ENCODE data around the gene TCHHL1.
A peak's percentile ranks its signal among the peaks of the same experiment; 100 is the strongest.

TCHHL1 gene

DNA sequence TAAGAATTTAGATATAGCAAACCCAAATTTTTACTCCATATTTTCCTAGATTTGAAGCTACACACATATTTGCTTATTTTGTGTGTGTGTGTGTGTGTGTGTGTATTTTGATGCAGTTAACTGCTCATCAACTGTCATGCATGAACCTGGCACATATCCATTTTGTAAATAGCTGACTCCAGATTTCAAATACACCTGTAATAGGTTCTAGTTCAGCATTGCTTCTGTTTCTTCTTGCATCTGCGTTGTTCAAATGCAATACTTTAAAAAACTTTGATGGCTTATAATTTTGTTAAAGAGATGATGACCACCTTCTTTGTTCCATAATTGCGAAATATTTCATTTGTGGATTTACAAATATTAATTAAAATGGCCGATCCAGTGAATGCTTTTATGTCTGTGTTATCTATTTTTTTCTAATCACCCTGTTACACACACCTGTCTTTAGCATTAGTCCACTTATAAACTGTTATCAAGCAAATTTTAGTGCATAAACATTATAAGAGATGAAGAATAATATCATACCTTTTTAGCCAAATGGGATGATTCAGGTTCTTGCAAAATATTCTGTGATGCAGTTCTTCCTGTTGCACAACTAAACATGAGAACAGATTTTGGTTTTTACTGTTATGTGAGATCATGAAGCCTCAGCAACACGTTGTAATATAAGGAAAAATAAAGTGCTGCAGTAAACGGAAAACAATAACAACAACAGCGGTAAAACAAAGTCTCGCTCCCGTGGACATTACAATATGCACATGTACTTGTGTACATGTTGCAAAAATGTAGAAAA lies 39.4 kb downstream of the TCHHL1 start:
- H3K4me1 ChIP-seq (ENCODE audit: low read length) = peaks cover 16% of the 10 kb centered on the region
- H3K27ac ChIP-seq (ENCODE audit: low read length) = no peak overlapping the region
- H4K20me1 ChIP-seq (ENCODE audit: insufficient read depth, low read length) = no peaks in the 10 kb centered on the region
- H3K36me3 ChIP-seq (replicated peaks; ENCODE audit: low read depth, low read length) = no peaks in the 10 kb centered on the region
- H3K9ac ChIP-seq (ENCODE audit: low read length) = no peak overlapping the region
- no peak for TF ChIP-seq EZH2phosphoT487 (IDR thresholded peaks at IDR 0.05; ENCODE audit: low read depth)
- TF ChIP-seq, protein P1, sequence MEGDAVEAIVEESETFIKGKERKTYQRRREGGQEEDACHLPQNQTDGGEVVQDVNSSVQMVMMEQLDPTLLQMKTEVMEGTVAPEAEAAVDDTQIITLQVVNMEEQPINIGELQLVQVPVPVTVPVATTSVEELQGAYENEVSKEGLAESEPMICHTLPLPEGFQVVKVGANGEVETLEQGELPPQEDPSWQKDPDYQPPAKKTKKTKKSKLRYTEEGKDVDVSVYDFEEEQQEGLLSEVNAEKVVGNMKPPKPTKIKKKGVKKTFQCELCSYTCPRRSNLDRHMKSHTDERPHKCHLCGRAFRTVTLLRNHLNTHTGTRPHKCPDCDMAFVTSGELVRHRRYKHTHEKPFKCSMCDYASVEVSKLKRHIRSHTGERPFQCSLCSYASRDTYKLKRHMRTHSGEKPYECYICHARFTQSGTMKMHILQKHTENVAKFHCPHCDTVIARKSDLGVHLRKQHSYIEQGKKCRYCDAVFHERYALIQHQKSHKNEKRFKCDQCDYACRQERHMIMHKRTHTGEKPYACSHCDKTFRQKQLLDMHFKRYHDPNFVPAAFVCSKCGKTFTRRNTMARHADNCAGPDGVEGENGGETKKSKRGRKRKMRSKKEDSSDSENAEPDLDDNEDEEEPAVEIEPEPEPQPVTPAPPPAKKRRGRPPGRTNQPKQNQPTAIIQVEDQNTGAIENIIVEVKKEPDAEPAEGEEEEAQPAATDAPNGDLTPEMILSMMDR (IDR thresholded peaks at IDR 0.05; ENCODE audit: low read depth, low read length) = no peak
- H3K79me2 ChIP-seq (ENCODE audit: low read length) = no peaks in the 10 kb centered on the region
- no peaks in the 10 kb centered on the region for H3K9me3 ChIP-seq (ENCODE audit: insufficient read depth, low read length)
- H3K4me3 ChIP-seq (ENCODE audit: low read length) = no peak overlapping the region
- peaks cover 36% of the 10 kb centered on the region for H3K27me3 ChIP-seq (ENCODE audit: low read depth, low read length)
- H3K4me2 ChIP-seq (ENCODE audit: low read length) = no peak overlapping the region
- no peak overlapping the region for H2AFZ ChIP-seq (ENCODE audit: low read depth, low read length)

- TF ChIP-seq EZH2phosphoT487 (IDR thresholded peaks at IDR 0.05; ENCODE audit: low read depth) = no peak
- TF ChIP-seq, protein P1 (IDR thresholded peaks at IDR 0.05; ENCODE audit: low read depth, low read length) = no peak
- Histone ChIP-seq H2AFZ (ENCODE audit: low read depth, low read length) (peak overlapping the region; percentile 99), H3K4me1 (ENCODE audit: low read length) (peaks cover 16% of the 10 kb centered on the region), H3K27ac (ENCODE audit: low read length) (peak overlapping the region; percentile 80), H3K27me3 (ENCODE audit: low read depth, low read length) (peaks cover 26% of the 10 kb centered on the region), H3K36me3 (replicated peaks; ENCODE audit: low read depth, low read length) (no peaks in the 10 kb centered on the region), H4K20me1 (ENCODE audit: insufficient read depth, low read length) (no peaks in the 10 kb centered on the region), H3K9ac (ENCODE audit: low read length) (peak overlapping the region; percentile 66), H3K79me2 (ENCODE audit: low read length) (no peaks in the 10 kb centered on the region), H3K4me3 (ENCODE audit: low read length) (peak overlapping the region; percentile 66), H3K9me3 (ENCODE audit: insufficient read depth, low read length) (no peaks in the 10 kb centered on the region), H3K4me2 (ENCODE audit: low read length) (peak overlapping the region; percentile 81)
Observed at GRCh38 chr1:152048416-152049009, 40.4 kb downstream of the TCHHL1 start.

GRCh38 chr1:152047730-152048415 lies 41.0 kb downstream of the TCHHL1 start:
- Histone ChIP-seq H3K79me2 (ENCODE audit: low read length) (no peaks in the 10 kb centered on the region), H3K36me3 (replicated peaks; ENCODE audit: low read depth, low read length) (no peaks in the 10 kb centered on the region), H3K27me3 (ENCODE audit: low read depth, low read length) (peaks cover 20% of the 10 kb centered on the region), H3K9ac (ENCODE audit: low read length) (peak overlapping the region; percentile 66), H3K4me2 (ENCODE audit: low read length) (peak overlapping the region; percentile 81), H3K4me3 (ENCODE audit: low read length) (peak overlapping the region; percentile 66), H2AFZ (ENCODE audit: low read depth, low read length) (peak overlapping the region; percentile 99), H4K20me1 (ENCODE audit: insufficient read depth, low read length) (no peaks in the 10 kb centered on the region), H3K9me3 (ENCODE audit: insufficient read depth, low read length) (no peaks in the 10 kb centered on the region), H3K4me1 (ENCODE audit: low read length) (peaks cover 16% of the 10 kb centered on the region), H3K27ac (ENCODE audit: low read length) (peak overlapping the region; percentile 80)
- TF ChIP-seq EZH2phosphoT487 (IDR thresholded peaks at IDR 0.05; ENCODE audit: low read depth) = no peak
- TF ChIP-seq, protein P1 (IDR thresholded peaks at IDR 0.05; ENCODE audit: low read depth, low read length) = peak; percentile 73

- H2AFZ ChIP-seq (ENCODE audit: low read depth, low read length) = peak overlapping the region; percentile 99
- H3K4me2 ChIP-seq (ENCODE audit: low read length) = peak overlapping the region; percentile 81
- H3K4me1 ChIP-seq (ENCODE audit: low read length) = peaks cover 16% of the 10 kb centered on the region
- peak overlapping the region; percentile 66; the same call in 1 of the 2 replicates for H3K4me3 ChIP-seq (ENCODE audit: low read length)
- no peak for TF ChIP-seq EZH2phosphoT487 (IDR thresholded peaks at IDR 0.05; ENCODE audit: low read depth)
- TF ChIP-seq, protein P1 (IDR thresholded peaks at IDR 0.05; ENCODE audit: low read depth, low read length) = no peak
- peaks cover 21% of the 10 kb centered on the region; the same call in 1 of the 2 replicates for H3K27me3 ChIP-seq (ENCODE audit: low read depth, low read length)
- H3K27ac ChIP-seq (ENCODE audit: low read length) = peak overlapping the region; percentile 80
- H3K36me3 ChIP-seq (replicated peaks; ENCODE audit: low read depth, low read length) = no peaks in the 10 kb centered on the region
- no peaks in the 10 kb centered on the region for H3K79me2 ChIP-seq (ENCODE audit: low read length)
- no peaks in the 10 kb centered on the region for H3K9me3 ChIP-seq (ENCODE audit: insufficient read depth, low read length)
- H3K9ac ChIP-seq (ENCODE audit: low read length) = peak overlapping the region; percentile 66; the same call in 1 of the 2 replicates
- no peaks in the 10 kb centered on the region for H4K20me1 ChIP-seq (ENCODE audit: insufficient read depth, low read length)
Observed at GRCh38 chr1:152047413-152047729, 41.5 kb downstream of the TCHHL1 start.
